DOHH2 (cell line): ENCODE data around the gene CTSS.
"Not testable (repeated sequence)": the region's sequence is repeated elsewhere in the genome, so short reads cannot be mapped to it uniquely, and the experiment has no call there.

Source experiments
- EZH2phosphoT487 ChIP-seq: fragments of 200-600 bp; sonication (generic); IDR thresholded peaks from 2 replicates; pipeline ENCODE4 v1.6.1; 2017; ENCODE audit warnings: borderline replicate concordance, mild to moderate bottlenecking, antibody characterized with exemption, low read length, moderate library complexity, mixed read lengths
- TF ChIP-seq, protein P1 (sequence below): fragments of 200-600 bp; sonication (generic); IDR thresholded peaks from one replicate; pipeline ENCODE4 v1.5.1; 2014; ENCODE audit warnings: antibody characterized with exemption, mild to moderate bottlenecking, low read depth, low read length; ENCODE audit not compliant: poor library complexity, severe bottlenecking

DNA sequence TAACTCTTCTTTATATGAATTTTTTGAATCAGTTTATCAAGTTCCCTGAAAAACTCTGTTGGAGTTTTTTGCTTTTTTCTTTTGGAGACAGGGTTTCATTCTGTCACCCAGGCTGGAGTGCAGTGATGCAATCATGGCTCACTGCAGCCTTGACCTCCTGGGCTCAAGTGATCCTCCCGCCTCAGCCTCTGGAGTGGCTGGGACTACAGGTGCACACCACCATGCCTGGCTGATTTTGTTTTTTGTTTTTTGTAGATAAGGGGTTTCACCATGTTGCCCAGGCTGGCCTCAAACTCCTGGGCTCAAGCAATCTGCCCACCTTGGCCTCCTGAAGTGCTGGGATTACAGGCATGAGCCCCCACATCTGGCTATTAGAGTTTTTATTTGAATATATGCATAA lies 2.1 kb upstream of the CTSS start:
- TF ChIP-seq, protein P1, sequence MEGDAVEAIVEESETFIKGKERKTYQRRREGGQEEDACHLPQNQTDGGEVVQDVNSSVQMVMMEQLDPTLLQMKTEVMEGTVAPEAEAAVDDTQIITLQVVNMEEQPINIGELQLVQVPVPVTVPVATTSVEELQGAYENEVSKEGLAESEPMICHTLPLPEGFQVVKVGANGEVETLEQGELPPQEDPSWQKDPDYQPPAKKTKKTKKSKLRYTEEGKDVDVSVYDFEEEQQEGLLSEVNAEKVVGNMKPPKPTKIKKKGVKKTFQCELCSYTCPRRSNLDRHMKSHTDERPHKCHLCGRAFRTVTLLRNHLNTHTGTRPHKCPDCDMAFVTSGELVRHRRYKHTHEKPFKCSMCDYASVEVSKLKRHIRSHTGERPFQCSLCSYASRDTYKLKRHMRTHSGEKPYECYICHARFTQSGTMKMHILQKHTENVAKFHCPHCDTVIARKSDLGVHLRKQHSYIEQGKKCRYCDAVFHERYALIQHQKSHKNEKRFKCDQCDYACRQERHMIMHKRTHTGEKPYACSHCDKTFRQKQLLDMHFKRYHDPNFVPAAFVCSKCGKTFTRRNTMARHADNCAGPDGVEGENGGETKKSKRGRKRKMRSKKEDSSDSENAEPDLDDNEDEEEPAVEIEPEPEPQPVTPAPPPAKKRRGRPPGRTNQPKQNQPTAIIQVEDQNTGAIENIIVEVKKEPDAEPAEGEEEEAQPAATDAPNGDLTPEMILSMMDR, result not testable (repeated sequence)
- not testable (repeated sequence) for TF ChIP-seq EZH2phosphoT487
